ENCODE results near the gene BCL11B.

Gene BCL11B

GRCh38 chr14:99287269-99287942 lies 15.4 kb upstream of the BCL11B start:
- DNase-seq (ENCODE audit: low read depth in 2 of 2) = no peak

GRCh38 chr14:99286761-99287160 lies 14.8 kb upstream of the BCL11B start:
- no peak for DNase-seq (ENCODE audit: low read depth in 2 of 2)

- DNase-seq (ENCODE audit: low read depth in 2 of 2) = no peak
Measured at GRCh38 chr14:99284254-99285004, 12.4 kb upstream of the BCL11B start.

GRCh38 chr14:99282261-99283050 lies 10.5 kb upstream of the BCL11B start:
- no peak for DNase-seq (ENCODE audit: low read depth in 2 of 2)

- DNase-seq (ENCODE audit: low read depth in 2 of 2) = no peak
Measured at GRCh38 chr14:99281396-99281795, 9.4 kb upstream of the BCL11B start.

GRCh38 chr14:99280852-99281251 lies 8.9 kb upstream of the BCL11B start:
- no peak for DNase-seq (ENCODE audit: low read depth in 2 of 2)

- DNase-seq (ENCODE audit: low read depth in 2 of 2) = no peak
Measured at GRCh38 chr14:99280066-99280731, 8.2 kb upstream of the BCL11B start.

- no peak for DNase-seq (ENCODE audit: low read depth in 2 of 2)
Measured at GRCh38 chr14:99278836-99279235, 6.8 kb upstream of the BCL11B start.

- DNase-seq (ENCODE audit: low read depth in 2 of 2) = no peak
Measured at GRCh38 chr14:99277530-99277929, 5.5 kb upstream of the BCL11B start.

GRCh38 chr14:99276482-99276881 lies 4.5 kb upstream of the BCL11B start:
- no peak for DNase-seq (ENCODE audit: low read depth in 2 of 2)

GRCh38 chr14:99275222-99275584 lies 3.2 kb upstream of the BCL11B start:
- no peak for DNase-seq (ENCODE audit: low read depth in 2 of 2)

- no peak for DNase-seq (ENCODE audit: low read depth in 2 of 2)
Measured at GRCh38 chr14:99274346-99275221, 2.6 kb upstream of the BCL11B start.

- DNase-seq (ENCODE audit: low read depth in 2 of 2) = no peak
Measured at GRCh38 chr14:99273766-99274345, 1.9 kb upstream of the BCL11B start.

- DNase-seq (ENCODE audit: low read depth in 2 of 2) = peak in 1 of 2 donors; percentile 61
Measured at GRCh38 chr14:99272899-99273765, 1.1 kb upstream of the BCL11B start.

GRCh38 chr14:99272632-99272898 lies 568 bp upstream of the BCL11B start:
- no peak for DNase-seq (ENCODE audit: low read depth in 2 of 2)

GRCh38 chr14:99271221-99271941 lies 616 bp downstream of the BCL11B start:
- DNase-seq (ENCODE audit: low read depth in 2 of 2) = no peak

GRCh38 chr14:99270458-99271220 lies 1.4 kb downstream of the BCL11B start:
- no peak for DNase-seq (ENCODE audit: low read depth in 2 of 2)
